SK-N-SH (cell line): Measurements from ENCODE around the gene AP3S2. TPM values are rescaled to one million over a fixed set of nuclear protein-coding genes. Genes with fewer than 3 reads are reported as not detected.

Source experiments
- CTCF ChIA-PET: fragments of 300-600, 350-600 bp; formaldehyde crosslinking; extraction: SDS; loops from one replicate; lab custom pipeline; 2021; lab: Yijun Ruan, JAX
- POLR2A ChIA-PET: fragments of 350-600 bp; sonication (Branson Sonifier 250); formaldehyde crosslinking; extraction: SDS; loops from one replicate; lab custom pipeline; 2020; ENCODE audit warnings: antibody characterized with exemption, inconsistent platforms; lab: Yijun Ruan, JAX
- DNase-seq: peaks from one replicate; pipeline ENCODE4 v3.0.0; 2012
- H2AFZ ChIP-seq: fragments of 200-600 bp; sonication (generic); 2 replicates; pipeline ENCODE4 v1.8.1; 2016; ENCODE audit warnings: antibody characterized with exemption, mild to moderate bottlenecking, low read depth
- H3F3A ChIP-seq: fragments of 200-600 bp; sonication (generic); replicated peaks from 2 replicates; pipeline ENCODE3; 2016; ENCODE audit warnings: antibody characterized with exemption, mild to moderate bottlenecking; ENCODE audit not compliant: insufficient read depth
- H3K27ac ChIP-seq, 2 experiments: fragments of 200-500 bp in 1 of 2; fragments of 200-600 bp in 1 of 2; sonication (Bioruptor generic) in 1 of 2; sonication (generic), shearing (Covaris generic) in 1 of 2; 2 replicates each; pipeline versions ENCODE4 v1.5.1 to v1.6.1; 2014 to 2016; ENCODE audit warnings: low read depth in 2 of 2, inconsistent platforms in 1 of 2, low read length in 1 of 2, mild to moderate bottlenecking in 1 of 2, mixed read lengths in 1 of 2
- H3K27me3 ChIP-seq: fragments of 200-600 bp; sonication (generic), shearing (Covaris generic); 2 replicates; pipeline ENCODE4 v1.6.1; 2016; ENCODE audit warnings: mixed run types; ENCODE audit not compliant: insufficient read depth
- H3K36me3 ChIP-seq, 2 experiments: fragments of 200-500 bp in 1 of 2; fragments of 200-600 bp in 1 of 2; sonication (Bioruptor generic) in 1 of 2; sonication (generic) in 1 of 2; replicated peaks in 1 of 2; 2 replicates each; pipeline versions ENCODE3 to v1.5.1; 2014 to 2016; ENCODE audit warnings: low read length in 1 of 2, mild to moderate bottlenecking in 1 of 2; ENCODE audit not compliant: insufficient read depth in 2 of 2, control insufficient read depth in 1 of 2
- H3K4me1 ChIP-seq, 2 experiments: fragments of 200-500 bp in 1 of 2; fragments of 200-600 bp in 1 of 2; sonication (Bioruptor generic) in 1 of 2; sonication (generic), shearing (Covaris generic) in 1 of 2; 2 replicates each; pipeline versions ENCODE4 v1.5.1 to v1.6.1; 2014 to 2016; ENCODE audit warnings: low read depth in 1 of 2, low read length in 1 of 2, mixed run types in 1 of 2; ENCODE audit not compliant: insufficient read depth in 2 of 2, control insufficient read depth in 1 of 2
- H3K4me2 ChIP-seq: fragments of 200-600 bp; sonication (generic), shearing (Covaris generic); 2 replicates; pipeline ENCODE4 v1.6.1; 2017; ENCODE audit warnings: mixed run types
- H3K4me3 ChIP-seq, 2 experiments: fragments of 200-500 bp in 1 of 2; fragments of 200-600 bp in 1 of 2; sonication (Bioruptor generic) in 1 of 2; sonication (generic), shearing (Covaris generic) in 1 of 2; 2 replicates each; pipeline versions ENCODE4 v1.5.1 to v1.8.1; 2014 to 2016; ENCODE audit warnings: low read depth in 2 of 2, inconsistent platforms in 1 of 2, low read length in 1 of 2, mild to moderate bottlenecking in 1 of 2, mixed read lengths in 1 of 2, moderate library complexity in 1 of 2
- H3K79me2 ChIP-seq: fragments of 200-600 bp; sonication (generic); 2 replicates; pipeline ENCODE4 v1.8.1; 2017; ENCODE audit warnings: mild to moderate bottlenecking; ENCODE audit not compliant: insufficient read depth
- H3K9ac ChIP-seq: fragments of 200-600 bp; sonication (generic); 2 replicates; pipeline ENCODE4 v1.6.1; 2017; ENCODE audit warnings: mixed run types
- H3K9me2 ChIP-seq: fragments of 200-600 bp; sonication (generic); 2 replicates; pipeline ENCODE4 v1.6.1; 2017; ENCODE audit warnings: mixed run types
- H3K9me3 ChIP-seq: fragments of 200-600 bp; sonication (generic); 2 replicates; pipeline ENCODE4 v1.6.1; 2017; ENCODE audit warnings: mixed run types, mild to moderate bottlenecking, moderate library complexity
- H4K20me1 ChIP-seq: fragments of 200-600 bp; sonication (generic); 2 replicates; pipeline ENCODE4 v1.6.1; 2017; ENCODE audit warnings: mild to moderate bottlenecking, mixed run types; ENCODE audit not compliant: insufficient read depth
- ELF1 ChIP-seq: IDR thresholded peaks from 2 replicates; pipeline ENCODE4 v1.4.0; 2012
- FOSL2 ChIP-seq: IDR thresholded peaks from 2 replicates; pipeline ENCODE4 v1.4.0; 2012; ENCODE audit warnings: low read depth, mild to moderate bottlenecking, moderate library complexity, borderline replicate concordance
- FOXM1 ChIP-seq: IDR thresholded peaks from 2 replicates; pipeline ENCODE4 v1.4.0; 2012; ENCODE audit warnings: low read depth, mild to moderate bottlenecking
- RAD21 ChIP-seq: IDR thresholded peaks from 2 replicates; pipeline ENCODE4 v1.6.1; 2012; ENCODE audit warnings: mild to moderate bottlenecking, low read length
- RFX5 ChIP-seq: IDR thresholded peaks from 2 replicates; pipeline ENCODE4 v1.6.1; 2012; ENCODE audit warnings: mild to moderate bottlenecking, improper control_type of control experiment, low read length
- RXRA ChIP-seq: IDR thresholded peaks from 2 replicates; pipeline ENCODE4 v1.4.0; 2012; ENCODE audit warnings: low read depth, mild to moderate bottlenecking, borderline replicate concordance
- TCF12 ChIP-seq: IDR thresholded peaks from 2 replicates; pipeline ENCODE4 v1.4.0; 2012
- WGBS: methylation state at CpG from one replicate; pipeline ENCODE4 v1.1.6; 2017; ENCODE audit warnings: low lambda C conversion rate; 5-methylcytosine and 5-hydroxymethylcytosine counted together
- polyA plus RNA-seq, 3 experiments: library from polyadenylated mRNA; depleted of rRNA; stranded (reverse); fragments of >200 nt; gene quantifications; 2 replicates each; pipeline ENCODE4 v1.2.3, GENCODE V29; 2012
- TF ChIP-seq, protein P1 (sequence below): IDR thresholded peaks from 2 replicates; pipeline ENCODE4 v1.4.0; 2012; ENCODE audit warnings: low read depth
- TF ChIP-seq, protein P2 (sequence below): IDR thresholded peaks from 2 replicates; pipeline ENCODE4 v1.4.0; 2012; ENCODE audit warnings: low read depth, borderline replicate concordance

The AP3S2 gene
- polyA plus RNA-seq, 1 of the 3 experiments (the other 2 are of a cell fraction), result 11.9 TPM

DNA sequence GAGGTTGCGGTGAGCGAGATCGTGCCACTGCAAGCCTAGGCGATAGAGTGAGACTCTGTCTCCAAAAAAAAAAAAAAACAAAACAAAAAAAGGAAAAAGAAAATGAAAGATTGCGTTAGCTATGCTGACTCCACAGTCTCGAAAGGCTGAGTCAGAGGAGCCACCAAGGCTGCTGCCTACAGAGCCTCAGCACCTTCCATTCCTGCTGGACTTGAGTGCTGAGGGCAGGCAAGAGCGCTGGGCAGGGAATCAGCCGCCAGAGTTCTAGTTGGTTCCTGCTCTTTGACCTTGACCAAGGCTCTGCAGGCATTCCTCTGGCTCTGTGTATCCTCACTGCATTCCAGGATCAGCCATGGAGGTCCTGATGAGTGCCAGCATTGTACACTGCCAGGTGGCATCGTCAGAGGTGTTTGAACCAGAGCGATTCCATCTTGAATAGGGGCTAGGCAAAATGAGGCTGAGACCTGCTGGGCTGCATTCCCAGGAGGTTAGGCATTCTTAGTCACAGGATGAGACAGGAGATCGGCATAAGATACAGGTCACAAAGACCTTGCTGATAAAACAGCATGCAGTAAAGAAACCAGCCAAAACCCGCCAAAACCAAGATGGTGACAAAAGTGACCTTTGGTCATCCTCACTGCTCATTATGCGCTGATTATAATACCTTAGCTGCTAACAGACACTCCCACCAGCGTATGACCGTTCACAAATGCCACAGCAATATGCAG, 111.7 kb downstream of the AP3S2 start:
- H3K9ac ChIP-seq, result no peak overlapping the region
- no peaks in the 10 kb centered on the region for H3K9me2 ChIP-seq
- TF ChIP-seq, protein P1, sequence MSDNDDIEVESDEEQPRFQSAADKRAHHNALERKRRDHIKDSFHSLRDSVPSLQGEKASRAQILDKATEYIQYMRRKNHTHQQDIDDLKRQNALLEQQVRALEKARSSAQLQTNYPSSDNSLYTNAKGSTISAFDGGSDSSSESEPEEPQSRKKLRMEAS, result peak; percentile 39; the same call in 1 of the 2 replicates
- TF ChIP-seq TCF12 (peak; percentile 33; the same call in 1 of the 2 replicates), FOSL2 (peak; percentile 53), ELF1 (no peak), RFX5 (no peak)
- TF ChIP-seq, protein P2, sequence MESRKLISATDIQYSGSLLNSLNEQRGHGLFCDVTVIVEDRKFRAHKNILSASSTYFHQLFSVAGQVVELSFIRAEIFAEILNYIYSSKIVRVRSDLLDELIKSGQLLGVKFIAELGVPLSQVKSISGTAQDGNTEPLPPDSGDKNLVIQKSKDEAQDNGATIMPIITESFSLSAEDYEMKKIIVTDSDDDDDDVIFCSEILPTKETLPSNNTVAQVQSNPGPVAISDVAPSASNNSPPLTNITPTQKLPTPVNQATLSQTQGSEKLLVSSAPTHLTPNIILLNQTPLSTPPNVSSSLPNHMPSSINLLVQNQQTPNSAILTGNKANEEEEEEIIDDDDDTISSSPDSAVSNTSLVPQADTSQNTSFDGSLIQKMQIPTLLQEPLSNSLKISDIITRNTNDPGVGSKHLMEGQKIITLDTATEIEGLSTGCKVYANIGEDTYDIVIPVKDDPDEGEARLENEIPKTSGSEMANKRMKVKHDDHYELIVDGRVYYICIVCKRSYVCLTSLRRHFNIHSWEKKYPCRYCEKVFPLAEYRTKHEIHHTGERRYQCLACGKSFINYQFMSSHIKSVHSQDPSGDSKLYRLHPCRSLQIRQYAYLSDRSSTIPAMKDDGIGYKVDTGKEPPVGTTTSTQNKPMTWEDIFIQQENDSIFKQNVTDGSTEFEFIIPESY, result 0 out of 2 replicates have a peak, but pooled peaks have one; percentile 31
- H3K36me3 ChIP-seq, result peaks cover 0 to under 1% of the 10 kb centered on the region in 2 experiments
- H2AFZ ChIP-seq, result 0 out of 2 replicates have a peak overlapping the region, but pooled peaks have one; percentile 31
- H3K4me1 ChIP-seq, result no peaks in the 10 kb centered on the region; a peak in 1 of 4 replicates
- peak overlapping the region in 1 of 2 experiments; percentile 26; a peak in 1 of 4 replicates for H3K27ac ChIP-seq
- H3F3A ChIP-seq, result peaks cover 5% of the 10 kb centered on the region
- H3K79me2 ChIP-seq, result no peaks in the 10 kb centered on the region
- POLR2A ChIA-PET, result no interaction called here
- CTCF ChIA-PET, result interaction anchor here (1.0 to 1.6 kb wide), 3 partner anchors 21 to 94 kb away, joined by 3 to 9 read pairs (median 7); no protein-coding TSS in a partner anchor
- H3K9me3 ChIP-seq, result no peaks in the 10 kb centered on the region
- no peak for DNase-seq
- 76% methylated on average over 15 of the region's 15 CpGs for WGBS
- H3K27me3 ChIP-seq, result no peaks in the 10 kb centered on the region
- H3K4me3 ChIP-seq, result no peak overlapping the region
- no peak overlapping the region for H3K4me2 ChIP-seq
- no peaks in the 10 kb centered on the region for H4K20me1 ChIP-seq

DNA sequence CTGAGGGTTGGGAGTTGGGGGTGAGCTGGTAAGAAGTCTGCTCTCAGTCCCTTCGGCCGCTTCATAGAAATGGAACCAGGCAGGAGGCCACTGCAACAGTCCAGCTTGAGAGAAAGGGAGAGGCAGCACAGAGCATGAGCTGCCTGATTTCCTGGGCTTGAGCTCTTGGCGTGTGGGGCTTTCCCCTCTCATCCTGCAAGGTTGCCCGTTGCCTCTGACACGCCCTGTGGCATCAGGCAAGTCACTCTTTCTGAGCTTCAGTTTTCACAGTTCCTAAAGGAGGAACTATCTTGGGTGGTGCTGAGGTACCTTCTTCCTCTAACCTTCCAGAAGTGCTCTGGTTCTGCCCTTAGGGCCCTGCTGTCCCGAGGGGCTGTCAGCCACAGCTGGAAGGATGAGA, 112.7 kb downstream of the AP3S2 start:
- no peaks in the 10 kb centered on the region for H3K27me3 ChIP-seq
- H3K36me3 ChIP-seq, result no peaks in the 10 kb centered on the region
- H3K4me1 ChIP-seq, result peaks cover 0 to 3% of the 10 kb centered on the region in 2 experiments; a peak in 1 of 4 replicates
- H3K9me2 ChIP-seq, result no peaks in the 10 kb centered on the region
- H3K9me3 ChIP-seq, result no peaks in the 10 kb centered on the region
- ChIA-PET CTCF (interaction anchor here (1.4 kb wide), 1 partner anchor 20 kb away, joined by 9 read pairs; no protein-coding TSS in a partner anchor), POLR2A (no interaction called here)
- no peak overlapping the region for H3K9ac ChIP-seq
- no peaks in the 10 kb centered on the region for H3K79me2 ChIP-seq
- H4K20me1 ChIP-seq, result no peaks in the 10 kb centered on the region
- TF ChIP-seq RAD21 (no peak), FOXM1 (no peak), RXRA (no peak)
- no peak overlapping the region for H3K27ac ChIP-seq
- H3F3A ChIP-seq, result peaks cover 5% of the 10 kb centered on the region
- H3K4me2 ChIP-seq, result no peak overlapping the region
- H2AFZ ChIP-seq, result no peak overlapping the region
- 86% methylated on average over 6 of the region's 6 CpGs for WGBS
- no peak for DNase-seq
- H3K4me3 ChIP-seq, result no peak overlapping the region
